Activated gamma-delta T cell treated with anti-CD3 and anti-CD28 coated beads, Interleukin-2, amount 50 U/mL, for 16 hours (primary cell): ENCODE results near the gene TBCEL.
"Not testable (repeated sequence)": the region's sequence is repeated elsewhere in the genome, so short reads cannot be mapped to it uniquely, and the experiment has no call there.

Source experiments
- DNase-seq: peaks from one replicate; pipeline ENCODE4 v3.0.0-alpha.2; 2020; ENCODE audit warnings: low read depth

The TBCEL gene

GRCh38 chr11:121106812-121107211 lies 82.9 kb downstream of the TBCEL start:
- no peak for DNase-seq

DNA sequence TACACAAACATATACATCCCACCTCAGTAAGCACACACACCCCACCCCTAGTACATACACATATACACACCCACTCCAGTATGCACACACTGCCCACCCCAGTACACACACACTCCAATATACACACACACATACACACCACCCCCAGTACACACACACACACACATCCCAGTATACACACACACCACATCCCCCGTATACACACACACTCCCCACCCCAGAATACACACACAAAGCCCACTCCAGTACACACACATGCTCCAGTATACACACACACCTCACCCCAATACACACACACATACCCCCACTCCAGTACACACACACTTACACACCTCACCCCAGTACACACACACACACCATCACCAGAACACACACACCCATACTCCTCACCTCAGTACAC lies 84.5 kb downstream of the TBCEL start:
- no peak for DNase-seq

GRCh38 chr11:121109471-121109870 lies 85.6 kb downstream of the TBCEL start:
- no peak for DNase-seq

DNA sequence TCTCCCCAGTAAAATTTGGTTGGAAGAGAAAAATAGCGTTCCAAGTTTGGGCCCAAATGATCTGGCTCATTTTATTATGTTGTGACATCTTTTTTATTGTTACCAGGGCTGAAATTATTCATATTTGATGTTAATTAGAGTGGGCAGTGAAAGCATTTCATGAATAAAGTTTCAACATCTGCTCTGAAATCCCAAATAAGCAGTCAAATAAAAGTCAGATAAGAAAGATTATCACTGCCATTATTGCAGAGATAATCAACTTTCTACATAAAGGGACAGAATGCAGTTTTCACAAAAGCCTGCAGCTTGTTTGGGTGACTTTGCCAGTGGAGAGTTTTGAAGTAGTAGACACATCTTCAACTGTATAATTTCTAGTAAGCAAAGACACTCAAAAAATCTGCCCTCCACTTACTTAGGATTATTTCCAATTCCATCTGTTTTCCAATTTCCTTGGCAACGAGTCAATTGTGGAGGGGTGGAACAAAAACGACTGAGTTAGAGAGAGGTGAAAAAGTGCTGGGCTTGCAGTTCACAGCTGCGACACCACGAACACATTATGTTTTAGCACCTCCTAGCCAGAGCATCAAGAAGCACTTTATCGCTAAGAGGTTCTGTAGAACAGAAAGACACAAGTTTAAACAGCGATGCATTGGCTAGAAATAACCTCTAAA lies 86.1 kb downstream of the TBCEL start:
- no peak for DNase-seq

DNA sequence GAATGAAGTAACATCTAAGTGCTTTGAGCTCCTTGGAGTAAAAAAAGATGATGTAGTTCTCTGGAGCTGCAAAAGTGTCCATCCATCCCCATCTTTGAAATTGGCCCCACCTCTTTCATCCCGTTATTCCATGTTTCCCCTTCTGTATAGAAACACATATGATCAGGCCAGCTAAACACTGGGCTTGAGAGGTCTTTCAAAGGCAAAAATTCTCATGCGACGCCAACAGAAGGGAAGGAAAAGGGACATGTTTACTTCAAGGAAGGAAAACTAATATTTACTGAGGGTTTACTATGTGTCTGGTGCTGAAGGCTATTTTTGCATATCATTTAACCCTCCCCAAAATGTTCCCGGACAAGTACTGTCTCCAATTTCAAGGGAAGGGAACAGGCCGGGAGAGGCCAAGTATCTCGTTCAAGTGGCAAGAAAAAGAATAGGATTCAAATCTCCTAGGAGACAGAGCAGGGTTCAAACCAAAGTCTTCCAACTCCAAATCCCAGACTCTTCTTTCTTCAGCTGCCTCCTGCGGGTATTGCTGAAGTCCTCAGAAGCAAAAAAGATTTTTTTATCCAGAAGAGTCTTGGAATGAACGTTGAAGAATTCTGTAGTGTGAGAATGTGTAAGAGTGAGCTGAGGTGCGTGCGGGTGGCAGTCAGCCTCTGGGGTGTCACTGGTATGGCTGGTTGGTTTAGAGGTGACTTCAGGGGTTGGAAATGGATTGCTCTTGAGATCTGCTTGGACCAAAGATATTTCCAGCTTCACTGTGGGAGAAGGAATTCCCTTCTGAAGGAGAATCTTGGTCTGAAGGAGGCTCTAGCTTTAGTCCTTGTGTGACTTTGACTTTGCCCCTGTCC lies 87.2 kb downstream of the TBCEL start:
- DNase-seq: no peak

- no peak for DNase-seq
These were observed 88.9 kb downstream of the TBCEL start for GRCh38 chr11:121112498-121113455.

DNA sequence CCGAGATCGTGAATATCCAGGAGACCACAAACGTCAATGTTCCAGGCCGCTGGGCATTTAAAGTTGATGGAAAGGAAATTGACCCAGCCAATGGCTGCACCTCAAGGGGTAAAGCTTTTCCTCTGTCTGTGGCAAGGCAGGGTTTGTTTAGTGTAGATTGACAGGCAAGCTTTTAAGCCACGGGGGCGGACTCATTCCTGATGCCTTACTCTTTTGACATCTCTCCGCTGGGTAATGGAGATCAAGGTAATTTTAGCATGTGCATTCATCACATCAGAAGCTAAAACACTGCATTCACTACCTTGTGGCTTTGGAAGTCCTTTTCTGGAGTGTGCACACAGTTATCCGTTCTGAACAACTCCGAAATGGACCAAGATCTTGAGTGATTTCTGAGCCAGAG lies 89.7 kb downstream of the TBCEL start:
- no peak for DNase-seq

DNA sequence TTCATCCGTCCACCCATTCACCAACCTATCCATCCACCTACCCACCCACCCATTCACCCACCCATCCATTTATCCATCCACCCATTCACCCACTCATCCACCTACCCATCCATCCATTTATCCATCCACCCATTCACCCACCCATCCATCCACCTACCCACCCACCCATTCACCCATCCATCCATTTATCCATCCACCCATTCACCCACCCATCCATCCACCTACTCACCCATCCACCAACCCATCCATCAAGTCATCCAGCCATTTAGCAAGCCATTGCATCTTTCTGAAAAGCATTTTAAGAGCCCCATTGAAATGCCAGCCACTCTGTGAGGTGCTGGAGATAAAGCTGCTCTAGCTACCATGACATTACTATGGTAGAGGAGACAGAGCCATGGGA lies 91.1 kb downstream of the TBCEL start:
- not testable (repeated sequence) for DNase-seq

DNA sequence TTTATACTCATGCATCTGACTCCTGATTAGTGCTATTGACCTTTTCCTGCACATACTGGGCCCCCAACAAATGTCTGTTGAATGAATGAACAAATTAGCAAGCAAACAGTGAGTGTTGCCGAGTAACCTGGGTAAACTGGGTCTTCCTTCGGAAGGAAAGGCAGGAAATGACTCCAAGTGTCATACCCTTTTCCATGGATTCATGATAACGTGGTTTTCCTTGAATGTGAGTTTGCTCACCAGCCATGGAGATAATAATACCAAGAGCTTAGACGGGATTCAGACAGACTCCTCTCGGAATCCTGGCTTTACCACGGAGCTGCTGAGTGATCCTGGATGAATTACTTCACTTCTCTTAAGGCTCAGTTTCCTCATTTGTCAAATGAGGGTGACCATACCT lies 93.9 kb downstream of the TBCEL start:
- DNase-seq: no peak

GRCh38 chr11:121119440-121119839 lies 95.5 kb downstream of the TBCEL start:
- no peak for DNase-seq

DNA sequence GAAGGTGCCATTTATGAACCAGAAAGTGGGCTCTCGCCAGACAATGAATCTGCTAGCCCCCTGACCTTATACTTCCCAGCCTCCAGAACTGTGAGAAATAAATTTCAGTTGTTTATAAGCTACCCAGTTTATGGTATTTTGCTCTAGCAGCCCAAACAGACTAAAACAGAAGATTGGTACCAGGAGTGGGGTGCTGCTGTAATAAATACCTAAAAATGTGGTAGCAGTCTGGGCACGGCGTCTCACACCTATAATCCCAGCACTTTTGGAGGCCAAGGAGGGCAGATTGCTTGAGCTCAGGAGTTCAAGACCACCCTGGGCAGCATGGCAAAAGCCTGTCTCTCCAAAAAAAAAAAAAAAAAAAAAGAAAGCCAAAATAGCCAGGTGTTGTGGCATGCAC lies 98.4 kb downstream of the TBCEL start:
- no peak for DNase-seq

DNA sequence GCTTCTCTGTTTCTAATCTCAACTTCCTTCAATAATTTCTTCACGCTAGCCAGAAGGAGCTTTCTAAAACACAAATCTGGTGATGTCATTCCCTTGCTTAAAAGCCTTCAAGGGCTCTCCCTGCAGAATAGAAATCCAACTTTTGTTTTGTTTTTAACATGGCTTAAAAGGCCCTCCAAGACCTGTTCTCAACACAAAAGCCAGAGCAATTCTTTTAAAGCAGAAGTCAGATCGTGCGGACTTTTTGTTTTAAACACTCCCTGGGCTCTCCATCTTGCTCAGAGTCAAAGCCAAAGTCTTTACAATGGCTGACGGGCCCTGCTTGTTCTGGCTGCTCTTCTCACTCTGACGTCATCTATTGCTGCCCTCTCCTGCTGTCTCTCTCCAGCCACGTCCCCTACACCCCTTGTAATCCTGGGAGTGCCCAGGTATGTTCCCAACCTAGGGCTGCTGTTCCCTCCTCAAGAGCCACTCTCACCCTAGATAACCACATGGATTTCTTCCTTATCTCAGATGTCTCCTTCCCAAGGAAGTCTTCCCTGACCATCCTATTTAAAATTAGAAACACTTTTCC lies 99.7 kb downstream of the TBCEL start:
- DNase-seq: no peak

DNA sequence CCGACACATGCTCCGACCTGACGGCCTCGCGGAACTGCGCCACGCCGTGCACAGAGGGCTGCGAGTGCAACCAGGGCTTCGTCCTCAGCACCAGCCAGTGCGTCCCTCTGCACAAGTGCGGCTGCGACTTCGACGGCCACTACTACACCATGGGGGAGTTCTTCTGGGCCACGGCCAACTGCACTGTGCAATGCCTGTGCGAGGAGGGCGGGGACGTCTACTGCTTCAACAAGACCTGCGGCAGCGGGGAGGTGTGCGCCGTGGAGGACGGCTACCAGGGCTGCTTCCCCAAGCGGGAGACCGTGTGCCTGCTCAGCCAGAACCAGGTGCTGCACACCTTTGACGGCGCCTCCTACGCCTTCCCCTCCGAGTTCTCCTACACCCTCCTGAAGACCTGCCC lies 103.9 kb downstream of the TBCEL start:
- DNase-seq: no peak

DNA sequence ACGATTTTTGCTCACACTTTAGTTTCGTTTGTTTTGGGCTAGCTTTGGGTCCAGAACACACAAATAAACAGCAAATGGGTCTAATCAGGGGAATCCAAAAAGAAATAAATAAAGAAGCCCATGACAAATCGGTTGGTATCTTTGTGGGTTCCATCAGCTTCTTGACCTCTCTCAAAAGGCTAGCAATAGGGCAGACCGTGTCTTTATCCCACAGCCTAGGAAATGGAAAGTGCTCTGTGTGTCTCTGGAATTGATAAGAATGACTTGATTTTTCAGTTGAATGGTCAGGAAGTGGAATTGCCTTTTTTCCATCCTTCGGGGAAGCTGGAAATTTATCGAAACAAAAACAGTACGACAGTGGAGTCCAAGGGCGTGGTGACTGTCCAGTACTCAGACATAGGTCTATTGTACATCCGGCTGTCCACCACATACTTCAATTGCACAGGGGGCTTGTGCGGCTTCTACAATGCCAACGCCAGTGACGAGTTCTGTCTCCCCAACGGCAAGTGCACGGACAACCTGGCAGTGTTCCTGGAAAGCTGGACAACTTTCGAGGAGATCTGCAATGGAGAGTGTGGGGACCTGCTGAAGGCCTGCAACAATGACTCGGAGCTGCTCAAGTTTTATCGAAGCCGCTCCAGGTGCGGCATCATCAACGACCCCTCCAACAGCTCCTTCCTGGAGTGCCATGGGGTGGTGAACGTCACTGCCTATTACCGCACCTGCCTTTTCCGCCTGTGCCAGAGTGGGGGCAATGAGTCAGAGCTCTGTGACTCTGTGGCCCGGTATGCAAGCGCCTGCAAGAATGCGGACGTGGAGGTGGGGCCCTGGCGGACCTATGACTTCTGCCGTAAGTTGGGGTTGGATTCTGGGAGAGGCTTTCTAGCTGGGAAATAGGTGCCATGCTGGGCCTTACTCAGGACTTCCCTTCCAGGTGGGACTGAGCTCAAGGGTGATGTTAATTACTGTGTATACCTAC lies 105.7 kb downstream of the TBCEL start:
- DNase-seq: no peak

DNA sequence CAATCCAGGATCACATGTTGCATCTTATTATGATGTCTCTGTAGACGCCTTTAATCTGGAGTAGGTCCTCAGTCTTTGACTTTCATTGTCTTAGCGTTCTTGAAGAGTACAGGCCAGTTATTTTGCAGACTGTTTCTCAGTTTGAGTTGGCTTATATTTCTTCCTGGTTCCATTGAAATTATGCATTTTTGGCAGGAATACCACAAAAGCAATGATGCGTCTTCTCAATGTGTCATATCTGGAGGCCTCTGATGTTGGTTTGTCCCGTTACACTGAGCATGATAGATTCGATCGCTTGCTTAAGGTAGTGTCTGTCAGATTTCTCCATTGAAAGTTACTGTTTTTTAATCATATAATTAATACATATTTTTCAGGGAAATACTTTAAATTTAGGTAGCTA lies 107.8 kb downstream of the TBCEL start:
- DNase-seq: no peak

GRCh38 chr11:121132211-121132976 lies 108.5 kb downstream of the TBCEL start:
- no peak for DNase-seq

- no peak for DNase-seq
These were observed 110.9 kb downstream of the TBCEL start for GRCh38 chr11:121134741-121135312.

DNA sequence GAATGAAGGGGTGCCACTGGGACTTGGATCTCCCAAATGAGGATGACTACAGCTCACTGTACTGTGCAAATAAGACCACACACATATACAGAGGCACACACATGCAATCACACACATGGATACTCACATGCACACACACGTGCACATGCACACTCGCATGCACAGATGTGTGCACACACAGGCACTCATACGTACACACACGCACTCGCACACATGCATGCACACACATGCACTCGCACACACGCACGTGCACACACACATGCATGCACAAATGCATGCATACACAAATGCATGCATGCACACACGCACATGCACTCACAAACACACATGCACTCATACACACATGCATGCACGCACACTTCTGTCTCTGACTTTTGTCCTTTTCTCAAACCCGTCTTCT lies 113.1 kb downstream of the TBCEL start:
- DNase-seq: no peak

DNA sequence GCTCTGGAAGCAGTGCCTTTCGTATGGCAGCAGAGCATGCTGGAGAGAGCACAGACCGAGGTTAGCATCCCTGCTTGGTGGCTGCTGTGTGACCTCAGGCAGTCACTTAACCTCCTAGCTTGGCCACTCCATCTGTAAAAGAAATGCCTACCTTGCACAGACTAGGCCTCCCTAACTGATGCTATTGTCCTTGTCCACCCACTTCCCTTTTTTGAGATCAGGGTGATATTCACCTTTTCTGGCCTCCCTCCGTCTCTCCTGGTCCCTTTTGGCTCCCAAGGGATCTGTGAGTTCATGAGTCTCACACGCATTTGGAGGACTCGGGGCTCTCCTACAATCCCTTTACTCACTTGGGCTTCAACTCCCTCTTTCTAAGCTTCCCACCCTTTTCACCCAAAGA lies 114.4 kb downstream of the TBCEL start:
- no peak for DNase-seq

DNA sequence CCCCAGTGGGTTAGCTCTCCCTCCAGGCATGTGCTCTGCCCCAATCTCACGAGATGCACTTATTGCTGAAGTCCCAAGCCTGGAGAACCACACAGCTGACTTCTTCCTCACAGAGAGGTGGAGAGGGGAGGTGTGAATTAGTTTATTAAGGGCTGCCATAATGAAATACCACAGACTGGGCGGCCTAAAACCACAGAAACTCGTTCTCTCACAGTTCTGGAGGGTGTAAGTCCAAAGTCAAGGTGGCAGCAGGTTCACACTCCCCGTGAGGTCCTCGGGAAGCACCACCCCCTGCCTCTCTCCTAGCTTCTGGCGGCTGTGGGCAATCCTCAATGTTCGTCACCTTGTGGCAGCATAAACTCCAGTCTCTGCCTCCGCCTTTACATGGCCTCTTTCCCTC lies 116.5 kb downstream of the TBCEL start:
- no peak for DNase-seq
